CD14-positive monocyte (primary cell): Measurements from ENCODE around the gene C12orf42. TPM values are rescaled to one million over a fixed set of nuclear protein-coding genes. Genes with fewer than 3 reads are reported as not detected.

Source experiments
- DNase-seq, 3 donors: peaks; one replicate each; pipeline ENCODE4 v3.0.0-alpha.2; 2011 to 2022
- H2AFZ ChIP-seq: 2 replicates; pipeline ENCODE4 v1.6.0; 2012; ENCODE audit warnings: mild to moderate bottlenecking, low read depth, low read length, inconsistent platforms; ENCODE audit not compliant: insufficient read depth, poor library complexity, severe bottlenecking
- H3K27ac ChIP-seq, 2 donors: 1 replicate in 1 of 2; 2 replicates in 1 of 2; pipeline ENCODE4 v1.5.1; 2012 to 2013; ENCODE audit warnings: low read length in 2 of 2, control low read depth in 1 of 2, inconsistent platforms in 1 of 2, low read depth in 1 of 2, mild to moderate bottlenecking in 1 of 2
- H3K27me3 ChIP-seq, 2 donors: one replicate each; pipeline versions ENCODE4 v1.6.0 to v1.6.1; 2011 to 2013; ENCODE audit warnings: low read length in 2 of 2; ENCODE audit not compliant: control insufficient read depth in 2 of 2, insufficient read depth in 2 of 2
- H3K36me3 ChIP-seq, 2 donors: replicated peaks in 1 of 2; 1 replicate in 1 of 2; 2 replicates in 1 of 2; pipeline versions ENCODE4 v1.5.1 to v1.6.1; 2012 to 2013; ENCODE audit warnings: low read length in 2 of 2, control low read depth in 1 of 2, inconsistent platforms in 1 of 2, mild to moderate bottlenecking in 1 of 2; ENCODE audit not compliant: insufficient read depth in 2 of 2, control insufficient read depth in 1 of 2
- H3K4me1 ChIP-seq, 2 donors: 1 replicate in 1 of 2; 2 replicates in 1 of 2; pipeline versions ENCODE4 v1.5.1 to v1.6.1; 2012 to 2013; ENCODE audit warnings: low read length in 2 of 2, control low read depth in 1 of 2, inconsistent platforms in 1 of 2, mild to moderate bottlenecking in 1 of 2, moderate library complexity in 1 of 2; ENCODE audit not compliant: insufficient read depth in 2 of 2, control insufficient read depth in 1 of 2
- H3K4me2 ChIP-seq: replicated peaks from 2 replicates; pipeline ENCODE3; 2012; ENCODE audit warnings: low read length, moderate library complexity, mild to moderate bottlenecking; ENCODE audit not compliant: poor library complexity, severe bottlenecking; ENCODE audit errors: extremely low read depth
- H3K4me3 ChIP-seq, 3 experiments: fragments of 200-600 bp in 1 of 3; sonication (generic) in 1 of 3; replicated peaks in 1 of 3; 1 replicate in 2 of 3; 2 replicates in 1 of 3; pipeline ENCODE4 v1.5.1; 2011 to 2013; ENCODE audit warnings: low read length in 3 of 3, mild to moderate bottlenecking in 3 of 3, control low read depth in 2 of 3, low read depth in 2 of 3, inconsistent platforms in 1 of 3, moderate library complexity in 1 of 3
- H3K79me2 ChIP-seq: 2 replicates; pipeline ENCODE4 v1.6.0; 2012; ENCODE audit warnings: mild to moderate bottlenecking, control low read depth, inconsistent platforms, low read length, moderate library complexity; ENCODE audit not compliant: insufficient read depth
- H3K9ac ChIP-seq: 2 replicates; pipeline ENCODE4 v1.6.0; 2017; ENCODE audit warnings: low read length, mild to moderate bottlenecking; ENCODE audit not compliant: insufficient read depth, poor library complexity, severe bottlenecking
- H3K9me3 ChIP-seq, 2 donors: replicated peaks in 1 of 2; 1 replicate in 1 of 2; 2 replicates in 1 of 2; pipeline versions ENCODE4 v1.5.1 to v1.6.1; 2012 to 2013; ENCODE audit warnings: low read length in 2 of 2, control low read depth in 1 of 2; ENCODE audit not compliant: control insufficient read depth in 1 of 2, insufficient read depth in 1 of 2
- H4K20me1 ChIP-seq: 2 replicates; pipeline ENCODE4 v1.6.0; 2012; ENCODE audit warnings: mild to moderate bottlenecking, low read length, control low read depth, moderate library complexity; ENCODE audit not compliant: insufficient read depth
- H3K27ac Mint-ChIP-seq, 7 donors: one replicate each; pipeline ENCODE4 v1.8.0; 2020; ENCODE audit warnings: mild to moderate bottlenecking in 7 of 7, mixed read lengths in 7 of 7, moderate library complexity in 6 of 7, inconsistent platforms in 2 of 7
- H3K27me3 Mint-ChIP-seq, 3 donors: one replicate each; pipeline ENCODE4 v1.8.0; 2021 to 2022; ENCODE audit warnings: low read depth in 3 of 3, mild to moderate bottlenecking in 3 of 3, mixed read lengths in 3 of 3, moderate library complexity in 3 of 3, inconsistent platforms in 1 of 3
- H3K36me3 Mint-ChIP-seq, 2 donors: one replicate each; pipeline ENCODE4 v1.8.0; 2020; ENCODE audit warnings: mixed read lengths in 2 of 2, inconsistent platforms in 1 of 2, mild to moderate bottlenecking in 1 of 2
- H3K4me1 Mint-ChIP-seq: one replicate; pipeline ENCODE4 v1.8.0; 2020; ENCODE audit warnings: mild to moderate bottlenecking, mixed read lengths
- H3K4me3 Mint-ChIP-seq, 2 donors: one replicate each; pipeline ENCODE4 v1.8.0; 2020; ENCODE audit warnings: mild to moderate bottlenecking in 2 of 2, mixed read lengths in 2 of 2, moderate library complexity in 1 of 2
- H3K9me3 Mint-ChIP-seq, 7 donors: one replicate each; pipeline ENCODE4 v1.8.0; 2020 to 2022; ENCODE audit warnings: mixed read lengths in 7 of 7, mild to moderate bottlenecking in 6 of 7, moderate library complexity in 6 of 7, inconsistent platforms in 2 of 7
- WGBS: methylation state at CpG from one replicate; pipeline ENCODE4 v1.1.5; 2013; ENCODE audit warnings: missing lambda C conversion rate; ENCODE audit not compliant: insufficient coverage; 5-methylcytosine and 5-hydroxymethylcytosine counted together
- intact Hi-C, 2 donors: fragments of 100-400 bp; cut with micrococcal nuclease; formaldehyde crosslinking; loops; one replicate each; pipeline versions ENCODE4 v1.15.0 to v1.15.1; 2023
- polyA plus RNA-seq, 3 donors: library from polyadenylated mRNA; depleted of rRNA in 1 of 3; unstranded in 2 of 3; stranded (reverse) in 1 of 3; fragments of 300-500 nt in 2 of 3; fragments of >200 nt in 1 of 3; fragmentation: Illumina TruSeq in 2 of 3; gene quantifications; 1 replicate in 2 of 3; 2 replicates in 1 of 3; pipeline ENCODE4 v1.2.3, GENCODE V29; 2012 to 2021
- TF ChIP-seq, protein P1 (sequence below): fragments of 200-600 bp; IDR thresholded peaks from one replicate; pipeline ENCODE4 v1.8.0; 2022; ENCODE audit warnings: antibody characterized with exemption, mild to moderate bottlenecking

The C12orf42 gene
- polyA plus RNA-seq, 3 donors: not detected

DNA sequence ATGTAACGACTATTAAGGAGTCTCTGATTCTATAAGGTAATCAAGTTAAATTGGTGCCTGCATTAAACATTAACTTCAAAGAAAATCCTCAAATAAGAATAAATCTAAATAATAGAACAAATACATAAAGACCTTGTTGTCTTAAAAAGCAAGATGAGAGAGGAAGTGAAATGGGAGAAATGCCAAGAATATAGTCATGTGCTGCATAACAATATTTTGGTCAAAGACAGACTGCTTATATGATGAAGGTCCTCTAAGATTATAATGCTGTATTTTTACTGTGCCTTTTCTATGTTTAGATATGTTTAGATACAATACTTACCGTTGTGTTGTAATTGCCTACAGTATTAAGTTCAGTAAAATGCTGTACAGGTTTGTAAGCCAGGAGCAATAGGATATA, 213.6 kb downstream of the C12orf42 start:
- Histone ChIP-seq H4K20me1 (no peaks in the 10 kb centered on the region), H2AFZ (no peak overlapping the region), H3K79me2 (no peaks in the 10 kb centered on the region), H3K27ac (no peak overlapping the region), H3K4me1 (no peaks in the 10 kb centered on the region), H3K36me3 (no peaks in the 10 kb centered on the region), H3K9ac (no peak overlapping the region), H3K4me2 (no peak overlapping the region), H3K27me3 (no peaks in the 10 kb centered on the region), H3K9me3 (no peaks in the 10 kb centered on the region), H3K4me3 (no peak overlapping the region)
- Mint-ChIP-seq H3K27ac (no peak overlapping the region), H3K9me3 (peaks cover 0 to 6% (median 1%) of the 10 kb centered on the region in 7 donors), H3K36me3 (no peaks in the 10 kb centered on the region), H3K4me3 (no peak overlapping the region), H3K4me1 (no peaks in the 10 kb centered on the region), H3K27me3 (peaks cover 0 to 2% (median 0%) of the 10 kb centered on the region in 3 donors)
- no CpG with 5 or more reads among the region's 2 CpGs for WGBS
- DNase-seq: no peak
- intact Hi-C loops: no loop called here
- TF ChIP-seq, protein P1, sequence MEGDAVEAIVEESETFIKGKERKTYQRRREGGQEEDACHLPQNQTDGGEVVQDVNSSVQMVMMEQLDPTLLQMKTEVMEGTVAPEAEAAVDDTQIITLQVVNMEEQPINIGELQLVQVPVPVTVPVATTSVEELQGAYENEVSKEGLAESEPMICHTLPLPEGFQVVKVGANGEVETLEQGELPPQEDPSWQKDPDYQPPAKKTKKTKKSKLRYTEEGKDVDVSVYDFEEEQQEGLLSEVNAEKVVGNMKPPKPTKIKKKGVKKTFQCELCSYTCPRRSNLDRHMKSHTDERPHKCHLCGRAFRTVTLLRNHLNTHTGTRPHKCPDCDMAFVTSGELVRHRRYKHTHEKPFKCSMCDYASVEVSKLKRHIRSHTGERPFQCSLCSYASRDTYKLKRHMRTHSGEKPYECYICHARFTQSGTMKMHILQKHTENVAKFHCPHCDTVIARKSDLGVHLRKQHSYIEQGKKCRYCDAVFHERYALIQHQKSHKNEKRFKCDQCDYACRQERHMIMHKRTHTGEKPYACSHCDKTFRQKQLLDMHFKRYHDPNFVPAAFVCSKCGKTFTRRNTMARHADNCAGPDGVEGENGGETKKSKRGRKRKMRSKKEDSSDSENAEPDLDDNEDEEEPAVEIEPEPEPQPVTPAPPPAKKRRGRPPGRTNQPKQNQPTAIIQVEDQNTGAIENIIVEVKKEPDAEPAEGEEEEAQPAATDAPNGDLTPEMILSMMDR: no peak

DNA sequence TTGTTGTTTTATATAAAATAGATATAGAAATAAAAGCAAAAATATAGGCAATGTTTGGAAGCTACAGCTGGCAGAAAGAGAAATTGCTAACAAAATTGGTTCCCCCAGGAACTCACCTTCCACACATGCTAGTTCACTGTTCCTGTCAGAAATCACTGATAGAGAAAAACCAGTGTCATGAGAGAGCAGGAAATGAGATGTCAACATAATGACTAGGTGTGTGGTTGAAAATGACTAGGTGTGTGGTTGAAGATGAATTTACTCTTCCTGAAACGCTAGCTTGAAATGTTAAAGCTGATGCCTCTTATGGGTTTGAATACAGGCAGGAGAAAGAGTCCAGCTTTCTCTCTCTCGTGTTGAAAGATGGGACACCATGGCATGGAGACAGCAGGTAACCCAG, 216.3 kb downstream of the C12orf42 start:
- Histone ChIP-seq H3K4me2 (no peak overlapping the region), H2AFZ (no peak overlapping the region), H3K9me3 (no peaks in the 10 kb centered on the region), H3K27ac (no peak overlapping the region), H3K27me3 (no peaks in the 10 kb centered on the region), H3K36me3 (no peaks in the 10 kb centered on the region), H3K4me3 (no peak overlapping the region), H4K20me1 (no peaks in the 10 kb centered on the region), H3K9ac (no peak overlapping the region), H3K79me2 (no peaks in the 10 kb centered on the region), H3K4me1 (no peaks in the 10 kb centered on the region)
- intact Hi-C loops: no loop called here
- H3K27ac Mint-ChIP-seq: no peak overlapping the region
- no peaks in the 10 kb centered on the region for H3K36me3 Mint-ChIP-seq
- no peak for DNase-seq
- H3K27me3 Mint-ChIP-seq: peaks cover 0 to 2% (median 0%) of the 10 kb centered on the region in 3 donors
- 51% methylated on average over 2 of the region's 2 CpGs for WGBS
- H3K4me1 Mint-ChIP-seq: no peaks in the 10 kb centered on the region
- H3K4me3 Mint-ChIP-seq: no peak overlapping the region
- H3K9me3 Mint-ChIP-seq: peaks cover 0 to 6% (median 0%) of the 10 kb centered on the region in 7 donors
- TF ChIP-seq, protein P1: no peak
